ENCODE data around the gene UGT1A8.

UGT1A8 gene

GRCh38 chr2:233772153-233772552 is 154.7 kb downstream of the UGT1A8 start:
- DNase-seq, result no peak

- DNase-seq, result no peak
These were observed 155.2 kb downstream of the UGT1A8 start for GRCh38 chr2:233772583-233772982.

- no peak for DNase-seq
These were observed 156.4 kb downstream of the UGT1A8 start for GRCh38 chr2:233773854-233774253.

GRCh38 chr2:233775414-233775813 is 158.0 kb downstream of the UGT1A8 start:
- no peak for DNase-seq

- no peak for DNase-seq
These were observed 160.6 kb downstream of the UGT1A8 start, which contains the start of gene MROH2A for GRCh38 chr2:233778030-233778429. Gene MROH2A, plus strand, starts transcription at chr2:233778330. Its CDS starts 1,029 bp downstream, at chr2:233779359.

GRCh38 chr2:233779722-233780121 is 162.3 kb downstream of the UGT1A8 start:
- DNase-seq, result no peak

- DNase-seq, result no peak
These were observed 163.3 kb downstream of the UGT1A8 start for GRCh38 chr2:233780771-233781170.

GRCh38 chr2:233789554-233789953 is 172.1 kb downstream of the UGT1A8 start:
- DNase-seq, result no peak

GRCh38 chr2:233791151-233791882 is 173.9 kb downstream of the UGT1A8 start:
- no peak for DNase-seq

- no peak for DNase-seq
These were observed 174.5 kb downstream of the UGT1A8 start for GRCh38 chr2:233791883-233792329.

GRCh38 chr2:233792720-233793119 is 175.3 kb downstream of the UGT1A8 start:
- no peak for DNase-seq

GRCh38 chr2:233793465-233794127 is 176.2 kb downstream of the UGT1A8 start:
- no peak for DNase-seq

- DNase-seq, result no peak
These were observed 176.8 kb downstream of the UGT1A8 start for GRCh38 chr2:233794128-233794658.

- no peak for DNase-seq
These were observed 178.3 kb downstream of the UGT1A8 start for GRCh38 chr2:233795735-233796171.

GRCh38 chr2:233796254-233796653 is 178.8 kb downstream of the UGT1A8 start:
- no peak for DNase-seq

GRCh38 chr2:233798335-233799086 is 181.1 kb downstream of the UGT1A8 start:
- no peak for DNase-seq

GRCh38 chr2:233799087-233799665 is 181.7 kb downstream of the UGT1A8 start:
- no peak for DNase-seq

- DNase-seq, result no peak
These were observed 182.3 kb downstream of the UGT1A8 start for GRCh38 chr2:233799716-233800115.

- DNase-seq, result no peak
These were observed 182.8 kb downstream of the UGT1A8 start for GRCh38 chr2:233800208-233800607.

- DNase-seq, result no peak
These were observed 184.1 kb downstream of the UGT1A8 start for GRCh38 chr2:233801357-233802131.

- DNase-seq, result no peak
These were observed 184.8 kb downstream of the UGT1A8 start for GRCh38 chr2:233802132-233802815.

All from DMS153 (cell line).